Kidney (tissue), 14 donors: ENCODE measurements around the gene SPNS2. TPM values are rescaled to one million over a fixed set of nuclear protein-coding genes. Genes with fewer than 3 reads are reported as not detected.

ENCODE experiments used
- DNase-seq, 5 donors: peaks; one replicate each; pipeline ENCODE4 v3.0.0-alpha.2; 2013 to 2020
- FAIRE-seq: peaks from 2 replicates; lab custom pipeline; 2012; peaks lifted over from hg19 to GRCh38; lab: Jason Lieb, UNC
- H3K27ac ChIP-seq, 2 donors: one replicate each; pipeline ENCODE4 v1.7.0; 2013; ENCODE audit warnings: low read depth in 2 of 2, low read length in 2 of 2, inconsistent platforms in 1 of 2
- H3K27me3 ChIP-seq: one replicate; pipeline ENCODE4 v1.7.1; 2013; ENCODE audit warnings: low read length, inconsistent platforms; ENCODE audit not compliant: control insufficient read depth, insufficient read depth
- H3K36me3 ChIP-seq, 3 donors: one replicate each; pipeline versions ENCODE4 v1.7.0 to v1.7.1; 2013; ENCODE audit warnings: low read length in 3 of 3, control low read depth in 1 of 3, inconsistent platforms in 1 of 3; ENCODE audit not compliant: insufficient read depth in 3 of 3, control insufficient read depth in 2 of 3
- H3K4me1 ChIP-seq, 3 donors: one replicate each; pipeline versions ENCODE4 v1.7.0 to v1.7.1; 2013; ENCODE audit warnings: low read length in 3 of 3, inconsistent platforms in 1 of 3, low read depth in 1 of 3; ENCODE audit not compliant: control insufficient read depth in 2 of 3, insufficient read depth in 2 of 3
- H3K4me3 ChIP-seq, 3 donors: one replicate each; pipeline versions ENCODE4 v1.7.0 to v1.8.1; 2013; ENCODE audit warnings: low read length in 3 of 3, control low read depth in 1 of 3, inconsistent platforms in 1 of 3
- H3K9ac ChIP-seq, 3 donors: one replicate each; pipeline versions ENCODE4 v1.7.0 to v1.7.1; 2013; ENCODE audit warnings: low read length in 3 of 3, control low read depth in 1 of 3, inconsistent platforms in 1 of 3
- H3K9me3 ChIP-seq, 3 donors: one replicate each; pipeline versions ENCODE4 v1.7.0 to v1.7.1; 2013; ENCODE audit warnings: low read length in 3 of 3, control low read depth in 1 of 3, inconsistent platforms in 1 of 3; ENCODE audit not compliant: control insufficient read depth in 2 of 3, insufficient read depth in 1 of 3
- CTCF ChIP-seq: IDR thresholded peaks from 3 replicates; pipeline ENCODE4 v1.5.1; 2012; ENCODE audit warnings: mild to moderate bottlenecking, moderate library complexity, borderline replicate concordance; ENCODE audit not compliant: insufficient read depth; ENCODE audit errors: extremely low read depth
- intact Hi-C: fragments of 100-400 bp; cut with DNase I; formaldehyde crosslinking; loops from one replicate; pipeline ENCODE4 v1.11.1; 2022
- polyA plus RNA-seq: library from polyadenylated mRNA; stranded (reverse); fragments of 350-450 nt; fragmentation: Illumina TruSeq; extraction: RNeasy Lipid Tissue Mini Kit (QIAGEN cat#74804); gene quantifications from one replicate; pipeline ENCODE4 v1.2.3, GENCODE V29; 2014; ENCODE audit warnings: low read depth, low replicate concordance; ENCODE audit not compliant: insufficient read depth
- total RNA-seq: library from RNA; stranded (reverse); fragmentation: NEBNext Ultra II Directional; extraction: Animal tissue kit (Norgen Biotek cat#: 25700); gene quantifications from one replicate; pipeline ENCODE4 v1.2.1, GENCODE V29; 2021
- donor health status: control.
- donor health status: control.
- donor health status: control.
- donor health status: control.
- donor health status: control.
- donor health status: DM: yes; HTN: yes; CAD: no.
- donor health status: Normal renal cell carcinoma (clear cell type).

SPNS2 gene
- total and polyA plus RNA-seq, 2 donors from 2014 or later = 60.5 to 75.1 TPM

- no peaks in the 10 kb centered on the region for H3K4me1 ChIP-seq
- no peaks in the 10 kb centered on the region for H3K27me3 ChIP-seq
- H3K27ac ChIP-seq = no peak overlapping the region
- no peak for TF ChIP-seq CTCF
- H3K9me3 ChIP-seq = no peaks in the 10 kb centered on the region
- intact Hi-C loops = no loop called here
- no peak overlapping the region for H3K9ac ChIP-seq
- H3K4me3 ChIP-seq = no peak overlapping the region
- no peak for DNase-seq
- FAIRE-seq = no peak
- no peaks in the 10 kb centered on the region for H3K36me3 ChIP-seq
Observed at GRCh38 chr17:4465786-4466185, 32.9 kb upstream of the SPNS2 start.

- no peaks in the 10 kb centered on the region for H3K9me3 ChIP-seq
- DNase-seq = no peak
- H3K36me3 ChIP-seq = no peaks in the 10 kb centered on the region
- no peak for TF ChIP-seq CTCF
- no peak overlapping the region for H3K9ac ChIP-seq
- no peak overlapping the region for H3K27ac ChIP-seq
- H3K27me3 ChIP-seq = no peaks in the 10 kb centered on the region
- intact Hi-C loops = no loop called here
- H3K4me1 ChIP-seq = no peaks in the 10 kb centered on the region
- no peak overlapping the region for H3K4me3 ChIP-seq
- no peak for FAIRE-seq
Observed at GRCh38 chr17:4467287-4467686, 31.4 kb upstream of the SPNS2 start.

GRCh38 chr17:4469552-4469951 is 29.1 kb upstream of the SPNS2 start:
- intact Hi-C loops = no loop called here

More at GRCh38 chr17:4469552-4469951, 29.1 kb upstream of the SPNS2 start:
- H3K4me1 ChIP-seq = no peaks in the 10 kb centered on the region
- DNase-seq (no peak), FAIRE-seq (no peak)
- H3K27me3 ChIP-seq = no peaks in the 10 kb centered on the region
- no peak overlapping the region for H3K27ac ChIP-seq
- TF ChIP-seq CTCF = no peak
- H3K9ac ChIP-seq = no peak overlapping the region
- no peak overlapping the region for H3K4me3 ChIP-seq
- no peaks in the 10 kb centered on the region for H3K36me3 ChIP-seq
- no peaks in the 10 kb centered on the region for H3K9me3 ChIP-seq
